Effector memory CD4-positive, alpha-beta T cell (primary cell): Measurements from ENCODE around the gene SEPTIN11.

Experiments used
- DNase-seq, 3 donors: peaks; one replicate each; pipeline ENCODE4 v3.0.0-alpha.2; 2020
- H3K27ac ChIP-seq: 2 replicates; pipeline ENCODE4 v1.7.0; 2013; ENCODE audit warnings: mild to moderate bottlenecking, low read length, moderate library complexity; ENCODE audit not compliant: insufficient read depth, poor library complexity, severe bottlenecking
- H3K27me3 ChIP-seq: replicated peaks from 2 replicates; pipeline ENCODE4 v1.7.0; 2013; ENCODE audit warnings: mild to moderate bottlenecking, low read length; ENCODE audit not compliant: insufficient read depth, control insufficient read depth, poor library complexity, severe bottlenecking
- H3K36me3 ChIP-seq: 2 replicates; pipeline ENCODE4 v1.7.0; 2013; ENCODE audit warnings: mild to moderate bottlenecking, low read length, moderate library complexity; ENCODE audit not compliant: control insufficient read depth, insufficient read depth
- H3K4me1 ChIP-seq: 2 replicates; pipeline ENCODE4 v1.7.0; 2013; ENCODE audit warnings: low read length, mild to moderate bottlenecking; ENCODE audit not compliant: control insufficient read depth, insufficient read depth, poor library complexity, severe bottlenecking
- H3K4me3 ChIP-seq: 2 replicates; pipeline ENCODE4 v1.7.0; 2013; ENCODE audit warnings: low read length, low read depth, mild to moderate bottlenecking; ENCODE audit not compliant: insufficient read depth, poor library complexity, severe bottlenecking
- H3K9me3 ChIP-seq: 2 replicates; pipeline ENCODE4 v1.7.0; 2013; ENCODE audit warnings: mild to moderate bottlenecking, low read length, moderate library complexity; ENCODE audit not compliant: control insufficient read depth

The SEPTIN11 gene

DNA sequence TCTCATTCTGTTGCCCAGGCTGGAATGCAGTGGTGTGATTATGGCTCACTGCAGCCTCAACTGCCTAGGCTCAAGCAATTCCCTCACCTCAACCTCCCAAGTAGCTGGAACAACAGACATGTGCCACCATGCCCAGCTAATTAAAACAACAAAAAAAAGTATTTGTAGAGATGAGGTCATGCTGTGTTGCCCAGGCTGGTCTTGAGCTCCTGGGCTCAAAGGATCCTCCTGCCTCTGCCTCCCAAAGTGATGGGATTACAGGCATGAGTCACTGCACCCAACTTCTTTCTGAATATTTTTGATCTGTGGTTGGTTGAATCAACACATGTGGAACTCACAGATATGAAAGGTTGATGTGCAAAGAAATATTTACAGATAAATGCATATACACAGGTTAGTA lies 18.5 kb upstream of the SEPTIN11 start:
- no peak for DNase-seq
- H3K36me3 ChIP-seq: no peaks in the 10 kb centered on the region
- H3K9me3 ChIP-seq: no peaks in the 10 kb centered on the region
- H3K27ac ChIP-seq: no peak overlapping the region
- no peak overlapping the region for H3K4me3 ChIP-seq
- no peaks in the 10 kb centered on the region for H3K27me3 ChIP-seq
- no peaks in the 10 kb centered on the region for H3K4me1 ChIP-seq

GRCh38 chr4:76931576-76932276 lies 17.8 kb upstream of the SEPTIN11 start:
- no peak overlapping the region for H3K27ac ChIP-seq
- DNase-seq: no peak
- H3K4me3 ChIP-seq: no peak overlapping the region
- H3K9me3 ChIP-seq: no peaks in the 10 kb centered on the region
- H3K4me1 ChIP-seq: no peaks in the 10 kb centered on the region
- H3K36me3 ChIP-seq: no peaks in the 10 kb centered on the region
- H3K27me3 ChIP-seq: no peaks in the 10 kb centered on the region

- H3K9me3 ChIP-seq: no peaks in the 10 kb centered on the region
These were observed 10.4 kb upstream of the SEPTIN11 start for GRCh38 chr4:76939184-76939583.

GRCh38 chr4:76943129-76943620 lies 6.4 kb upstream of the SEPTIN11 start:
- no peak for DNase-seq
- H3K36me3 ChIP-seq: no peaks in the 10 kb centered on the region
- H3K27me3 ChIP-seq: no peaks in the 10 kb centered on the region
- H3K9me3 ChIP-seq: no peaks in the 10 kb centered on the region
- no peaks in the 10 kb centered on the region for H3K4me1 ChIP-seq
- H3K27ac ChIP-seq: no peak overlapping the region
- no peak overlapping the region for H3K4me3 ChIP-seq

More at GRCh38 chr4:76939184-76939583, 10.4 kb upstream of the SEPTIN11 start:
- no peak overlapping the region for H3K4me3 ChIP-seq
- H3K27ac ChIP-seq: no peak overlapping the region
- H3K4me1 ChIP-seq: no peaks in the 10 kb centered on the region
- DNase-seq: no peak
- H3K36me3 ChIP-seq: no peaks in the 10 kb centered on the region
- H3K27me3 ChIP-seq: no peaks in the 10 kb centered on the region

DNA sequence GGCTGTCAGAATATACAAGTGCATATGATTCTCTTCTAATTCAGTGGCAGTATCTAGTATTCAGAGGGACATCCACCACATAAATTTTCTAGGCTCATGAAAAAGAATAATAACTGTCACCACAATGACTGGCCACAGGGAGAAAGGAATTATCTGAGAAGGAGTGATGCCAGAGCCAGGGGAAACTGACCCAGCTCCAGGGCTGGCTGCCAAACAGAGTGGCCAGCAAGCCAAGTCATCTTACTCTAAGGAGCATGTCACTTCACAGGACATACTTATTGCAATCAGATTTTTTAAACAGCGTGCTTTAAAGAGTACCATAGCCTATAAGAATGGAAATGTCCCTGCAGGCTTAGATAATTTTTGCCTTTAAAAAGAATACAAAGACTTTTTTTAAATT lies 5.8 kb upstream of the SEPTIN11 start:
- no peak for DNase-seq
- Histone ChIP-seq H3K27ac (no peak overlapping the region), H3K27me3 (no peaks in the 10 kb centered on the region), H3K36me3 (no peaks in the 10 kb centered on the region), H3K9me3 (no peaks in the 10 kb centered on the region), H3K4me1 (no peaks in the 10 kb centered on the region), H3K4me3 (no peak overlapping the region)

DNA sequence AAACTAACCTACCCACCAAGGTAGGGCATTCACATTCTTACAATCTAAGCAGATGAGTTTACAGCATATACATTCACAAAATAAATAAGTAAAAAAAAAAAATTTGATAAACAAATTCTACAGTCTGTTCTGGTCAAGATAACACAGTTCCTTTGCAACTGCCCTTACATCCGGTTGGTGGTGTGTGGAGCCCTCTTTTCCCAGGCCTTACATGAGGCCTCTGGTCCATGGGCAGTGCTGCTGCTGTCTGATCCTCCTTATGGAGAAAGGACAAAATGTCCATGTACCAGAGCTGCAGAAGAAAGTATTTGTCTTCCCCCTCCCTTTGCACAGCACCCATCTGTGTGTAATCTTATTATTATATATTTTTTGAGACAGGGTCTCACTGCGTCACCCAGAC lies 2.2 kb upstream of the SEPTIN11 start:
- Histone ChIP-seq H3K27me3 (no peaks in the 10 kb centered on the region), H3K36me3 (no peaks in the 10 kb centered on the region), H3K4me1 (peaks cover 11% of the 10 kb centered on the region), H3K27ac (no peak overlapping the region), H3K4me3 (no peak overlapping the region), H3K9me3 (no peaks in the 10 kb centered on the region)
- DNase-seq: no peak

DNA sequence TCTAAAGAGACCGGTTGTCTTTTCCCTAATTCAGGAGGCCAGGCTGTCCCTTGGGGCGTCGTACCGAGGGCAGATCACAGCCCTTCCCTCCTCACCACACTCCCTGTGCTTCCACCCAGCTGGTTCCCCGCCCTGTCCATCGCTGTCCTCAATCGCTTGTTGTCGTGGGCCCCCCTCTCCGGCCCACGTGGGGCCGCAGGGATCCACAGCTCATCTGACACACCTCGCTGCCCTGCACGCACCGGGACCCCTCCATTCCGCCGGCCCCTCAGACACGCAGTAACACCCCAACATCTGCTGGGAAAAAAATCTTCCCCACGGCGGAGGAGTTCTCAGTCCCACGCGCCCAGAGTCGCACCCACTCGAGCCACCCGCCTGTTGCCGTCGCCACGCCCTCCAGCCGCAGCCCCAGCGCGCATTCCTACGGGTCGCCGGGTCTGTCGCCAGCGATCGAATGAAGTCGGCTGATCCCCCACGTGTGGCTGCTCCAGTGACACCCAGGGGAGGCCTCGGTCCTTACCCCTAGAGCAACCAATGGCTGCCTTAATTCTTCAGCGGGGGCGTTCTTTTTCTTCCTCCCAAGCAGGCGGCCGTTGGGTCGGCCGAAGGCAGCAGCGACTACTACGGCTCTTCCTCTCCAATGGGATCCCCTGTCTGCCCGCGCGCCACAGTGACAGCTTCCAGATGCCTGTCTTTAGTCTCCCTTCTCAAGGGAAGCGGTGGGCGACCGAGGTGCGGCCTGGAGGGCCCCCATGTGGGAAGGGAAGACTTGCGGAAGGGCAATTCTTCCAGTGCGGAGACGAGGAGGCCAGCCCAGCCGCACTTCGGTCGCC lies 893 bp upstream of the SEPTIN11 start:
- Histone ChIP-seq H3K27ac (peak overlapping the region; percentile 75), H3K4me3 (peak overlapping the region; percentile 93)

DNA sequence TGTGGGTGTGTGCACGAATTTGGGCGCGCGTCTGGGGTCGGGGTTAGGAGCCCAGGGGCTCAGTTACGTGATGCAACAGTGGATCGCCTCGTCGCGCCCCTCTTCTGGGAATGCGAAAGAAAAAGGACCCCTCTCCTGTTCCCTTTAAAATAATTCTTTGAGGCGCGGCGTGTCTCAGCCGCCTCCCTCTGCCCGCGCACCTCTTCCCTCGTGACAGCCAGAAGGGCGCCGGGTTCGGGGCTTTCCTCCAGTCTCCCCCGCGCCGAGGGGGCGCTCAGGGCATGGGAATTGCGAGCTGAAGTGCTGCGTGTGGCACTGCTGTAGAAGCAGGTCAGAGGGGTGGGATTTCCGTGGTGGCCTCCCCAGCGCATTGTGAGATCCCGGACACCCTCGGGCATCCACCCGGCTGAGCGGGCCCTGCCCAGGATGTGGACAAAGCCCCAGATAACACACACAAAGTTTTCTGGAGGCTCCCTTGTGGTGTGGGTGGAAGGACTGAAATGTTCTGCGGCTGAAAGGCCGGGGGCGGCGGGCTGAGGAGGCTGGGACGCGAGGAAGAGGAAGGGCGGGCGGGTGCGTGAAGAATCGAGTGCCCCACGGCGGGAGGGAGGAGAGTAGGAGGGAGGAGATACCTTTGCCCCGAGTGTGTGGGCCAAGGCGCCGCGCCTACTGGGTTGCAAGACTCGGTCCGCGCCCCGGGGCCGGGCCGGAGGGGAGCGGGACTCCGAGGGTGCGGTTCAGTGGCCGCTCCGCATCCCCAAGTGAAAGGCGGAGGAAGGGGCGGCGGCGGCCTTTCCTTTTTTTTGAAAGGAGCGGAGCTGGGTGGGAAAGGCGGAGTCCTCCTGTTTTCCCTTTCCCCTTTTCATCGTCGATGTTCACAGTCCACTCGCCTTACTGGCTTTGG lies 752 bp downstream of the SEPTIN11 start:
- Histone ChIP-seq H3K36me3 (no peaks in the 10 kb centered on the region), H3K27me3 (no peaks in the 10 kb centered on the region), H3K4me3 (peak overlapping the region; percentile 93), H3K4me1 (peaks cover 11% of the 10 kb centered on the region), H3K9me3 (no peaks in the 10 kb centered on the region), H3K27ac (peak overlapping the region; percentile 75)
- peak; percentile 30 to 33 (median 32) for DNase-seq

More for the DNA sequence above, 893 bp upstream of the SEPTIN11 start:
- Histone ChIP-seq H3K27me3 (no peaks in the 10 kb centered on the region), H3K4me1 (peaks cover 11% of the 10 kb centered on the region), H3K9me3 (no peaks in the 10 kb centered on the region), H3K36me3 (no peaks in the 10 kb centered on the region)
- peak; percentile 54 to 60 (median 57) for DNase-seq

DNA sequence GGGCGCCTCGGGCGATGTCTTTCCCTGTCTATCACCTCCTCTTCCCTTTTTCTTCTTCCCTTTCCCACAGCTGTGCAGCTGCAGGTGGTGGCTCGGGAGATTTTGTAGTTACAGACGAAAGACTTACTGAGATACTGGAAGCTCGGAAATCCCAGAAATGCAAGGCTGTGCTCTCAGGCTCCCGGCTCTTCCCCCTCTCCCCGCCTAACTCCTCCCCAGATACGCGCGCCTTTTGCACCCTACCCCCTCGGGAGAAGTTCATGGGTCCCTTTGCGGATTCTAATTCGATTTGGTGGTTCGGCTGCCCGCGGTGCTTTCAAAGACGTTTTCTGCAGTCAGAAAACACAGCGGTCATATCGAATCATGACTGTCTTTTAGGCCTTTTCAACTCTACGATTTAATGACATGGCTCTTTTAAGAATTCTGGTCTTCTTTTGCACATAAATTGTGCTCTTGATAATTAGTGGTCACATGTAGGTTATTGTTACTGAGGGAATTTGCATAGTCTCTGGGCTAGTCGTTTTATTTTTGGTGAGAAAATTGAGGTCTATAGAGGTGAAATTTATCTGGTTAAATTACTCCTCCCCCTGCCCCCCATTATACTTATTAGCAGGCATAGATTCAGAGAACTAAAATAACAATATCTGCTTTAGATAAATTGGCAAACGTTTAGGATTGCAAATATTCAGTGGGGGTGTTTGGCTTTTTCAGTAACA lies 1.6 kb downstream of the SEPTIN11 start:
- Histone ChIP-seq H3K27ac (peak overlapping the region; percentile 75), H3K4me1 (peaks cover 11% of the 10 kb centered on the region)
- DNase-seq: no peak

More for the DNA sequence above, 1.6 kb downstream of the SEPTIN11 start:
- Histone ChIP-seq H3K36me3 (no peaks in the 10 kb centered on the region), H3K9me3 (no peaks in the 10 kb centered on the region), H3K4me3 (peak overlapping the region; percentile 93), H3K27me3 (no peaks in the 10 kb centered on the region)
